GM19238 (cell line): ENCODE data around the gene MBNL1.

Source experiments
- DNase-seq: peaks from one replicate; pipeline ENCODE4 v3.0.0; 2011; ENCODE audit warnings: low spot score; ENCODE audit not compliant: insufficient read length

The MBNL1 gene

GRCh38 chr3:152252755-152253154, 16.0 kb upstream of the MBNL1 start:
- no peak for DNase-seq

GRCh38 chr3:152253514-152253913, 15.2 kb upstream of the MBNL1 start:
- DNase-seq: no peak

- no peak for DNase-seq
Measured at GRCh38 chr3:152254041-152254440, 14.7 kb upstream of the MBNL1 start.

- DNase-seq: no peak
Measured at GRCh38 chr3:152255290-152255689, 13.4 kb upstream of the MBNL1 start.

- no peak for DNase-seq
Measured at GRCh38 chr3:152256851-152257562, 11.7 kb upstream of the MBNL1 start.

- DNase-seq: no peak
Measured at GRCh38 chr3:152257563-152258035, 11.1 kb upstream of the MBNL1 start.

- no peak for DNase-seq
Measured at GRCh38 chr3:152258448-152259393, 10.0 kb upstream of the MBNL1 start.

- DNase-seq: no peak
Measured at GRCh38 chr3:152259468-152259867, 9.3 kb upstream of the MBNL1 start.

- DNase-seq: no peak
Measured at GRCh38 chr3:152260026-152260425, 8.7 kb upstream of the MBNL1 start.

GRCh38 chr3:152260529-152260928, 8.2 kb upstream of the MBNL1 start:
- no peak for DNase-seq

- no peak for DNase-seq
Measured at GRCh38 chr3:152261329-152261728, 7.4 kb upstream of the MBNL1 start.

- DNase-seq: no peak
Measured at GRCh38 chr3:152263711-152264110, 5.0 kb upstream of the MBNL1 start.

- DNase-seq: no peak
Measured at GRCh38 chr3:152264378-152264777, 4.4 kb upstream of the MBNL1 start.

- DNase-seq: no peak
Measured at GRCh38 chr3:152266221-152266995, 2.3 kb upstream of the MBNL1 start.

- no peak for DNase-seq
Measured at GRCh38 chr3:152267831-152268554, 736 bp upstream of the MBNL1 start.

GRCh38 chr3:152269056-152269830, 514 bp downstream of the MBNL1 start:
- DNase-seq: peak; percentile 26

GRCh38 chr3:152269831-152270734, 1.4 kb downstream of the MBNL1 start:
- DNase-seq: no peak

- no peak for DNase-seq
Measured at GRCh38 chr3:152270937-152271336, 2.2 kb downstream of the MBNL1 start.
